ENCODE results near the gene CDC45.

CDC45 gene

GRCh38 chr22:19523240-19524169, 43.8 kb downstream of the CDC45 start:
- no peak overlapping the region for H3K27ac ChIP-seq
- TF ChIP-seq CTCF (IDR thresholded peaks at IDR 0.05), result no peak
- TF ChIP-seq ZFX (IDR thresholded peaks at IDR 0.05; ENCODE audit: borderline replicate concordance), result no peak

GRCh38 chr22:19524170-19525115, 44.7 kb downstream of the CDC45 start, which contains the start of gene CLDN5:
Gene CLDN5 (minus strand): TSS chr22:19524410. CDS start chr22:19524255, 155 bp downstream.
- no peak for TF ChIP-seq ZFX (IDR thresholded peaks at IDR 0.05; ENCODE audit: borderline replicate concordance)
- no peak for TF ChIP-seq CTCF (IDR thresholded peaks at IDR 0.05)
- H3K27ac ChIP-seq, result no peak within 1 kb of the TSS

- H3K27ac ChIP-seq, result no peak overlapping the region
- TF ChIP-seq ZFX (IDR thresholded peaks at IDR 0.05; ENCODE audit: borderline replicate concordance) (no peak), CTCF (IDR thresholded peaks at IDR 0.05) (no peak)
Observed at GRCh38 chr22:19525116-19525660, 45.5 kb downstream of the CDC45 start.

- no peak overlapping the region for H3K27ac ChIP-seq
- TF ChIP-seq ZFX (IDR thresholded peaks at IDR 0.05; ENCODE audit: borderline replicate concordance) (no peak), CTCF (IDR thresholded peaks at IDR 0.05) (no peak)
Observed at GRCh38 chr22:19525666-19526065, 45.9 kb downstream of the CDC45 start.

GRCh38 chr22:19526076-19526701, 46.5 kb downstream of the CDC45 start:
- no peak overlapping the region for H3K27ac ChIP-seq
- no peak for TF ChIP-seq ZFX (IDR thresholded peaks at IDR 0.05; ENCODE audit: borderline replicate concordance)
- TF ChIP-seq CTCF (IDR thresholded peaks at IDR 0.05), result no peak

GRCh38 chr22:19526702-19527111, 47.0 kb downstream of the CDC45 start:
- no peak for TF ChIP-seq ZFX (IDR thresholded peaks at IDR 0.05; ENCODE audit: borderline replicate concordance)
- TF ChIP-seq CTCF (IDR thresholded peaks at IDR 0.05), result no peak

More at GRCh38 chr22:19526702-19527111, 47.0 kb downstream of the CDC45 start:
- no peak overlapping the region for H3K27ac ChIP-seq

Measured in 22Rv1 (cell line).